GM12891 (cell line): ENCODE results near the gene TRIO.

ENCODE experiments used
- PAX5 ChIP-seq: IDR thresholded peaks from 2 replicates; pipeline ENCODE4 v1.6.1; 2011; ENCODE audit warnings: low read length, moderate library complexity, mild to moderate bottlenecking; ENCODE audit not compliant: insufficient read depth, severe bottlenecking
- POLR2A ChIP-seq: IDR thresholded peaks from 2 replicates; pipeline ENCODE4 v1.6.1; 2011; ENCODE audit warnings: low read depth, low read length, control low read depth
- POLR2AphosphoS5 ChIP-seq: IDR thresholded peaks from 2 replicates; pipeline ENCODE4 v1.6.1; 2011; ENCODE audit warnings: low read depth, low read length, control low read depth
- POU2F2 ChIP-seq: IDR thresholded peaks from 2 replicates; pipeline ENCODE4 v1.6.1; 2011; ENCODE audit warnings: low read depth, mild to moderate bottlenecking, control low read depth, low read length, moderate library complexity
- SPI1 ChIP-seq: IDR thresholded peaks from 2 replicates; pipeline ENCODE4 v1.6.1; 2011; ENCODE audit warnings: low read depth, low read length, control low read depth
- TAF1 ChIP-seq: IDR thresholded peaks from 2 replicates; pipeline ENCODE4 v1.6.1; 2011; ENCODE audit warnings: low read depth, low read length, control low read depth

- no peak for TF ChIP-seq POU2F2
- no peak for TF ChIP-seq POLR2A
- no peak for TF ChIP-seq POLR2AphosphoS5
- no peak for TF ChIP-seq TAF1
- no peak for TF ChIP-seq PAX5
- no peak for TF ChIP-seq SPI1
These were observed 103.4 kb downstream of the TRIO start for GRCh38 chr5:14246350-14247053.
